Measurements from ENCODE around the gene ANTXR1. TPM values are rescaled to one million over a fixed set of nuclear protein-coding genes. Genes with fewer than 3 reads are reported as not detected.

The ANTXR1 gene
- total and polyA plus RNA-seq, 2 donors (not counting 3 experiments of a cell fraction or from before 2014, with no cell fraction given), result 4.2 to 17.3 TPM

- H3K4me1 ChIP-seq (ENCODE audit: control insufficient read depth, extremely low read depth, insufficient read depth, low read length), result no peaks in the 10 kb centered on the region
- no peak for FAIRE-seq
- intact Hi-C loops (cut with micrococcal nuclease), result no loop called here
- CTCF ChIA-PET, result interaction anchor here (1.7 kb wide), 1 partner anchor 46 kb away, joined by 4 read pairs; no protein-coding TSS in a partner anchor
- dilution Hi-C loops (cut with MboI; ENCODE audit: extremely low pct_ligation_motif_present, low sequenced_read_pairs), result no loop called here
- H4K20me1 ChIP-seq (replicated peaks; ENCODE audit: control insufficient read depth, extremely low read depth, insufficient read depth, low read length), result no peaks in the 10 kb centered on the region
- BruUV-seq (replicated peaks), result no TSS peak
- TF ChIP-seq FOS (IDR thresholded peaks at IDR 0.05; ENCODE audit: borderline replicate concordance, insufficient read depth, low read length) (no peak), GATA2 (IDR thresholded peaks at IDR 0.05; ENCODE audit: insufficient read depth, insufficient read length, low read depth, low read length) (no peak), CTCF (IDR thresholded peaks at IDR 0.05; ENCODE audit: extremely low read depth in 1 of 2, insufficient read depth in 1 of 2, low read depth in 1 of 2, low read length in 2 of 2) (no peak), JUN (IDR thresholded peaks at IDR 0.05; ENCODE audit: borderline replicate concordance, insufficient read depth, insufficient read length, low read depth) (no peak), EZH2 (IDR thresholded peaks at IDR 0.05; ENCODE audit: borderline replicate concordance, low read depth, low read length, severe bottlenecking) (no peak), MAX (IDR thresholded peaks at IDR 0.05; ENCODE audit: insufficient read depth, insufficient read length) (no peak), MYC (IDR thresholded peaks at IDR 0.05; ENCODE audit: low read depth, low read length) (no peak), POLR2AphosphoS5 (IDR thresholded peaks at IDR 0.05; ENCODE audit: insufficient read depth, low read depth, low read length) (no peak), POLR2A (IDR thresholded peaks at IDR 0.05; ENCODE audit: low read depth, low read length) (no peak)
- no peak overlapping the region for H2AFZ ChIP-seq (ENCODE audit: low read depth, low read length)
- H3K4me3 ChIP-seq (replicated peaks in 1 of 3; ENCODE audit: insufficient read depth in 1 of 3, low read depth in 1 of 3, low read length in 3 of 3), result no peak overlapping the region
- H3K9me1 ChIP-seq (replicated peaks; ENCODE audit: control insufficient read depth, extremely low read depth, insufficient read depth, low read length), result no peaks in the 10 kb centered on the region
- no peak for DNase-seq (ENCODE audit: low read depth, low spot score)
- POLR2A ChIA-PET, result no interaction called here
- H3K9me3 ChIP-seq (replicated peaks; ENCODE audit: control insufficient read depth, insufficient read depth, low read length), result no peaks in the 10 kb centered on the region
- H3K9ac ChIP-seq (replicated peaks; ENCODE audit: extremely low read depth, insufficient read depth, low read length), result no peak overlapping the region
- H3K27ac ChIP-seq (ENCODE audit: insufficient read depth, low read depth, low read length), result no peak overlapping the region
- no peak overlapping the region for H3K4me2 ChIP-seq (ENCODE audit: insufficient read depth, low read length)
- no peaks in the 10 kb centered on the region for H3K27me3 ChIP-seq (ENCODE audit: control insufficient read depth in 2 of 2, insufficient read depth in 2 of 2, low read length in 2 of 2)
- no peaks in the 10 kb centered on the region for H3K79me2 ChIP-seq (ENCODE audit: control insufficient read depth, insufficient read depth, low read length)
- H3K36me3 ChIP-seq (ENCODE audit: control insufficient read depth in 2 of 2, extremely low read depth in 1 of 2, insufficient read depth in 2 of 2, low read length in 2 of 2), result no peaks in the 10 kb centered on the region
These were observed 63.6 kb downstream of the ANTXR1 start for GRCh38 chr2:69076601-69077000.
